BLaER1 (cell line): Measurements from ENCODE around the gene DOP1A.

Source experiments
- H3K27ac ChIP-seq: shearing (Covaris generic); formaldehyde crosslinking; 2 replicates; pipeline ENCODE4 v1.8.1; 2022
- H3K27me3 ChIP-seq: shearing (Covaris generic); formaldehyde crosslinking; 2 replicates; pipeline ENCODE4 v1.8.1; 2022
- H3K36me3 ChIP-seq: shearing (Covaris generic); formaldehyde crosslinking; 2 replicates; pipeline ENCODE4 v1.8.1; 2022
- H3K4me1 ChIP-seq: shearing (Covaris generic); formaldehyde crosslinking; 2 replicates; pipeline ENCODE4 v1.8.1; 2022
- H3K4me2 ChIP-seq: shearing (Covaris generic); formaldehyde crosslinking; 2 replicates; pipeline ENCODE4 v1.8.1; 2022
- H3K4me3 ChIP-seq: shearing (Covaris generic); formaldehyde crosslinking; 2 replicates; pipeline ENCODE4 v1.8.1; 2022
- H3K9ac ChIP-seq: shearing (Covaris generic); formaldehyde crosslinking; 2 replicates; pipeline ENCODE4 v1.8.1; 2022
- H3K9me3 ChIP-seq: shearing (Covaris generic); formaldehyde crosslinking; 2 replicates; pipeline ENCODE4 v1.8.1; 2022
- H4K20me1 ChIP-seq: shearing (Covaris generic); formaldehyde crosslinking; 2 replicates; pipeline ENCODE4 v1.8.1; 2022
- Cebpa-rat ChIP-seq: shearing (Covaris generic); IDR thresholded peaks from 2 replicates; pipeline ENCODE4 v1.8.1; 2022

Gene DOP1A

DNA sequence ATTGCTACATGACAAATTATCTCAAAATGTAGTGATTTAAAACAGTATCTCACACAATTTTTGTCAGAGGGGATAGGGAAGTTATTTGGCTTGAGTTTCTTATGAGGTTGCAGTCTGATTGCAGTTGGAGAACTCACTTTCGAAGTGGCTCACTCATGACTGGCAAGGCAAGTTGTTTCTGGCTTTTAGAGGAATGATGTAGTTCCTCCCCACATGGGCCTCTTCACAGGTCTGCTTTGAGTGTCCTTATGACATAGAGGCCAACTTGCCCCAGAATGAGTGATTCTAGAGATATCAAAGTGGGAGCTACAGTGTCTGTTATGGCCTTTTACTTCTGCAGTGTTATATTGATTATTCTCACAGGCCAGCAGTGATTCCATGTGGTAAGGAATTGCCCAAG, 6.1 kb downstream of the DOP1A start:
- no peak overlapping the region for H3K9ac ChIP-seq

DNA sequence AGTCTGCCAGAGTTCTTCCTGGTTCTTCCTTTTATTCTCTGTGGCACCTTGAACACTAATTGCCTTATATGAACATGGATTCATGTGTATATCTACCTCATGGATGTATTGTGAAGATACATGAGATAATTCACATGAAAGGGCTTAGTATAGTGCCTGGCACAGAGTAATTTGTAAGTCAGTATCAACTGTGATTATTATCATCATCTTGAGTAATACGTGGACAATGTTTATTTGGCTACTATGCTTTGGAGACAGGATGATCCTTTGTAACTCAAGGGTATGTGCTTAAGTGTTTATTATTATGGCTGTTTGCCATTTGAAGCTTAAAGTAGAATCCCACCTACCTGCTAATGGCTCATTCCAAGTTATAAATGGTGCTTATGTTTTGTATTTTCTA, 16.0 kb downstream of the DOP1A start:
- Histone ChIP-seq H3K4me1 (no peaks in the 10 kb centered on the region), H3K9me3 (no peaks in the 10 kb centered on the region), H4K20me1 (no peaks in the 10 kb centered on the region), H3K4me2 (no peak overlapping the region), H3K9ac (no peak overlapping the region), H3K27ac (no peak overlapping the region), H3K36me3 (no peaks in the 10 kb centered on the region), H3K4me3 (no peak overlapping the region), H3K27me3 (no peaks in the 10 kb centered on the region)
- TF ChIP-seq Cebpa-rat, result no peak

More for the DNA sequence above, 6.1 kb downstream of the DOP1A start:
- no peaks in the 10 kb centered on the region for H3K9me3 ChIP-seq
- H4K20me1 ChIP-seq, result no peaks in the 10 kb centered on the region
- no peaks in the 10 kb centered on the region for H3K36me3 ChIP-seq
- peaks cover 14% of the 10 kb centered on the region; the same call in 1 of the 2 replicates for H3K4me1 ChIP-seq
- no peak overlapping the region for H3K4me2 ChIP-seq
- no peaks in the 10 kb centered on the region for H3K27me3 ChIP-seq
- no peak overlapping the region for H3K27ac ChIP-seq
- no peak for TF ChIP-seq Cebpa-rat
- no peak overlapping the region for H3K4me3 ChIP-seq

DNA sequence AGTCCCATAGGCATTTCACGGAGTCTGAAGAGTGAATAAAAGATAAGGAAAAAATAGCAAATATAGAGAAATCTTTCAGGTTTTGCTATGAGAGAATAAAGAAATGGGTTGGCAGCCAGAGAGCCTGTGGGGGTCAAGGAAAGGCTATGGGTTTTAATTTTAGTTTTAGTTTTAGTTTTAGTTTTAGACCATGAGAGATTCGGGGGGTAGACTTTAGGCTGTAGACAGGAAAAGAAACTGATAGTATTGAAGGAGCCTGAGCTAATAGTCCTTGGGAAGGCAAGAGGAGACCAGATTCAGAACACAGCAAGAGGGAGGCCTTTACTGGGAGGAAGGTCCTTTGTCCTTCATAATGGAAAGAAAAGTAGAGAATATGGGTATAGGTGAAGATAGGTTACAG, 19.3 kb downstream of the DOP1A start:
- H3K4me2 ChIP-seq, result no peak overlapping the region
- no peak for TF ChIP-seq Cebpa-rat
- no peak overlapping the region for H3K4me3 ChIP-seq

DNA sequence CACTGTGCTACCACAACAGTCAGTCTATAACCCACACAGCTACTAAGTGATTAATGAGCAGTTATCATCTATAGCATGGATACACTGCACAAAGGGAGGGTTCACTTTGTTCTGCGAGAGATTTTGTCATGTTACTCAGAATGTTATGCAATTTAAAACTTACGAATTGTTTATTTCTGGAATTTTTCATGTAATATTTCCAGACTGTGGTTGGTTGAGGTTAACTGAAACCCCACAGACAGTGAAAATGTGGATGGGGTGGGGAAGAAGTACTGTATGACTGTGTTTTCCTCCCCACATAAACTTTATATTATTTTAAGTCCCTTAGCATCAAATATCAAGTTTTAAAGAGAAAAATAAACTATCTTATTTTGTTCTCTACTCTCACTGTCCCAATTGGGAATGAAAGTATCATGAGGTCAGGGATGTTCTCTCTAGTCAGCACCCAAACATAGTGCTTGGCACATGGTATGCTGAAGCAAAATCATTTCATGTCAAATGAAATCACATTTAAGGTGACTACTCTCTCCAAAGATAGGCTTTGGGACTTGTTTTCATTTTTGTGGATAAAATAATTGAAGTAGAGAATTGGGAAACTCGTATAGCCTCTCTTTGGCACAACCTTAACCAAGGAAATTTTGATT, 25.4 kb downstream of the DOP1A start:
- no peaks in the 10 kb centered on the region for H3K27me3 ChIP-seq
- no peaks in the 10 kb centered on the region for H3K4me1 ChIP-seq
- no peak overlapping the region for H3K9ac ChIP-seq
- no peak overlapping the region for H3K27ac ChIP-seq
- no peak overlapping the region for H3K4me3 ChIP-seq
- no peaks in the 10 kb centered on the region for H4K20me1 ChIP-seq
- no peaks in the 10 kb centered on the region for H3K36me3 ChIP-seq
- no peaks in the 10 kb centered on the region for H3K9me3 ChIP-seq
- TF ChIP-seq Cebpa-rat, result no peak
- H3K4me2 ChIP-seq, result no peak overlapping the region

More for the DNA sequence above, 19.3 kb downstream of the DOP1A start:
- H4K20me1 ChIP-seq, result no peaks in the 10 kb centered on the region
- H3K4me1 ChIP-seq, result no peaks in the 10 kb centered on the region
- H3K9ac ChIP-seq, result no peak overlapping the region
- no peak overlapping the region for H3K27ac ChIP-seq
- H3K27me3 ChIP-seq, result no peaks in the 10 kb centered on the region
- H3K9me3 ChIP-seq, result no peaks in the 10 kb centered on the region
- H3K36me3 ChIP-seq, result no peaks in the 10 kb centered on the region

DNA sequence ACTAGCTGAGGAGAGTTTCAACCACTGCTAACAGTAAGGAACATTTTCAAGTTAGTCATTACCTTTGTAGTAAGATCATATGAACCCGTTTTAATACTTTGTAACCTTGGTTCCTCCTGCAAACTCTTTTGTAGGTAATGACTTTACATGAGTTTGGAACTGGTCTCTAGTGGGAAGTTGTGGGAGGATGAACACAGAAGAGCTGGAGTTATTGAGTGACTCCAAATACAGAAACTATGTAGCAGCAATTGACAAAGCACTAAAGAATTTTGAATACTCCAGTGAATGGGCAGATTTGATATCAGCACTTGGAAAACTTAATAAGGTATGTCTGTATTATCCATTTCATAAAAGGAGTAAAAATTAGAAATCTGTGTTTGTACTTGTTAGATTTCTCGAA, 29.3 kb downstream of the DOP1A start:
- H3K4me3 ChIP-seq, result no peak overlapping the region
- H3K27ac ChIP-seq, result no peak overlapping the region
- TF ChIP-seq Cebpa-rat, result no peak
- H3K4me2 ChIP-seq, result no peak overlapping the region
- H3K9ac ChIP-seq, result no peak overlapping the region
- no peaks in the 10 kb centered on the region for H3K27me3 ChIP-seq
- no peaks in the 10 kb centered on the region for H3K4me1 ChIP-seq
- no peaks in the 10 kb centered on the region for H3K9me3 ChIP-seq
- H3K36me3 ChIP-seq, result no peaks in the 10 kb centered on the region
- no peaks in the 10 kb centered on the region for H4K20me1 ChIP-seq

DNA sequence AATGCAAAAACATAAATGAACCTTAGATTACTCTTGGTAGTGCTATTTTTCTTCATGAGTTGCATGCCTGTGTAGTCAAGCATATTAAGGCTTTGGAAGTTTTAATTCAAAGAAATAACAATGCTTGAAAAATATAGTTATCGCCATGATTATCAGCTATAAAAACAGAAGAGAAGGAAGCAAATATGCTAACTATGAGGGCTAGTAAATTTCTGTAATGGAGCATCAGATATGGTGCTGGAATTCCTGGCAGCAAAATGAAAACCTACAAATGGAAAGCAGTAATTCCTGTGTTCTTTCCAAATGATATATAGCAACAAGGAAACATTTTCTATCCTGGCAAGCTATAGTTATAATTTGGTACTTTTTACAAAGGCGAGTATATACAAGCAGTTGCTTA, 29.7 kb downstream of the DOP1A start:
- Histone ChIP-seq H3K36me3 (no peaks in the 10 kb centered on the region), H3K4me2 (no peak overlapping the region), H4K20me1 (no peaks in the 10 kb centered on the region), H3K9me3 (no peaks in the 10 kb centered on the region), H3K27ac (no peak overlapping the region), H3K4me1 (no peaks in the 10 kb centered on the region), H3K4me3 (no peak overlapping the region), H3K9ac (no peak overlapping the region), H3K27me3 (no peaks in the 10 kb centered on the region)
- no peak for TF ChIP-seq Cebpa-rat

DNA sequence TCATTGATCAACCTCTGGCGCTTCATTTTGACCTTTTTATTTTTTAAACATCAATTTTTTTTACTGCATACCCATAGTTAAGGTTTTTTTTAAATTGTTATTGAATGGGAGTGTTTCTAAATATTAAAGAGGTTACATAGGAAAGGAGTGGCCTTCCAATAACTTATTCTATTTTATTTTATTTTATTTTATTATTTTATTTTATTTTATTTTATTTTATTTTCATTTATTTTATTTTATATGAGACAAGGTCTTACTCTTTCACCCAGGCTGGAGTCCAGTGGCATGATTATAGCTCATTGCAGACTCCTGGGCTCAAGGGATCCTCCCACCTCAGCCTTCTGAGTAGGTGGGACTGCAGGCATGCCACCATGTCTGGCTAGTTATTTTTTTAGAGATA, 30.2 kb downstream of the DOP1A start:
- no peak for TF ChIP-seq Cebpa-rat
- Histone ChIP-seq H3K4me1 (no peaks in the 10 kb centered on the region), H3K4me3 (no peak overlapping the region), H3K27ac (no peak overlapping the region), H3K9me3 (no peaks in the 10 kb centered on the region), H3K27me3 (no peaks in the 10 kb centered on the region), H3K4me2 (no peak overlapping the region), H4K20me1 (no peaks in the 10 kb centered on the region), H3K36me3 (no peaks in the 10 kb centered on the region), H3K9ac (no peak overlapping the region)

DNA sequence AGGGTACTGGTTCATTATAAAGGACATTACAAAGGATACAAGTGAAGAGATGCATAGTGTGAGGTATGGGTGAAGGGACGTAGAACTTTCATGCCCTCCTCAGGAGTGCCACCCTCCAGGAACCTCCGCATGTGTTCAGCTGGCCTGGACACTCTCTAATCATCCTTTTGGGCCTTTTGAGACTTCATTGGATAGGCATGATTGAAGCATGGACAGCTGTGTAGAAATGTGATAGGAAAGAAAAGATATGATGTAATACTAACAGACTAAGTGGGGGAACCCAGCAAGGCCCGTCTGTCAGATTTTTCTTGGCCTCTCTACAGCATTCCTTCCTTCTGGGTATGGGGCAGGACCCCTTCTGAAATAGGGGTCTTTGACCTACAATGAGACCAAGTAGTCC, 31.1 kb downstream of the DOP1A start:
- H3K4me1 ChIP-seq, result no peaks in the 10 kb centered on the region
- no peaks in the 10 kb centered on the region for H4K20me1 ChIP-seq
- no peak overlapping the region for H3K9ac ChIP-seq
- no peak for TF ChIP-seq Cebpa-rat
- H3K36me3 ChIP-seq, result no peaks in the 10 kb centered on the region
- no peaks in the 10 kb centered on the region for H3K9me3 ChIP-seq
- no peak overlapping the region for H3K27ac ChIP-seq
- no peaks in the 10 kb centered on the region for H3K27me3 ChIP-seq
- H3K4me2 ChIP-seq, result no peak overlapping the region
- H3K4me3 ChIP-seq, result no peak overlapping the region

DNA sequence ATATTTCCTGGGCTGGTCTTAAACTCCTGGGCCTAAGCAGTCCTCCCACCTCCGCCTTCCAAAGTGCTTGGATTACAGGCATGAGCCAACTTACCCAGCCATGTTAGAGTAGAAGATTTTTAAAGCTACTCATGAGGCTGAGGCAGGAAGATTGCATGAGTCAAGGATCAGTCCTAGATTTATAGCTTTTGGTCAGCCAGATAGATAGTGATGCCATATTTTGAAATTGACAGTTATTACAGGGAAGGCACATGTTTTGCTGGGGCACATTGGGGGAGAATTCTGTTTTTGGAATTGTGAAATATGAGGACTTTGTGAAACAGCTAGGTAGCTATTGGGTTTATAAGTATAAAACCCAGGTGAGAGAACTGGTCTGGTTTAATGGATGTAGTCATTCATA, 40.9 kb downstream of the DOP1A start:
- Histone ChIP-seq H3K36me3 (no peaks in the 10 kb centered on the region), H3K9me3 (no peaks in the 10 kb centered on the region), H3K4me1 (peaks cover 15% of the 10 kb centered on the region), H3K9ac (no peak overlapping the region), H3K4me2 (no peak overlapping the region), H3K27ac (no peak overlapping the region), H3K27me3 (no peaks in the 10 kb centered on the region), H4K20me1 (no peaks in the 10 kb centered on the region), H3K4me3 (no peak overlapping the region)
- TF ChIP-seq Cebpa-rat, result no peak

DNA sequence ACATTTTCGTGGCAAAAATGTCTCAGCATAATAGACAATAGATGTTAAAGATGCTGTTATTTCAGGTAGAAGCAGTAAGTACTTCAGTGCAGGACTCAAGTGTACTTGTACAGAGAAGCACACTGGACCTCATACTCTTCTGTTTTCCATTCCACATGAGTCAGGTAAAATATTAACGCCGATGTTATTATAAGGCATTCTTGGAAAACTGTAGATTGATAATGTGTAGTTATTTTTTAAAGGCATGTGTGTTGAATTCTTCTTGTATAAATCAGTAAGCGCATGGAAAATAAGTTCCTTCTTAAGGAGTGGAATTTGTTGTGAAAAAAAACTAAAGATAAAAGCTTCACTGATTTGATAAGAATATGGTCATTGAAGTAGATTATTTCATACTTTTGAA, 45.8 kb downstream of the DOP1A start:
- Histone ChIP-seq H3K9me3 (no peaks in the 10 kb centered on the region), H3K27ac (no peak overlapping the region), H3K4me1 (peaks cover 15% of the 10 kb centered on the region), H4K20me1 (no peaks in the 10 kb centered on the region), H3K36me3 (no peaks in the 10 kb centered on the region), H3K4me2 (no peak overlapping the region), H3K27me3 (no peaks in the 10 kb centered on the region), H3K9ac (no peak overlapping the region), H3K4me3 (no peak overlapping the region)
- TF ChIP-seq Cebpa-rat, result no peak

DNA sequence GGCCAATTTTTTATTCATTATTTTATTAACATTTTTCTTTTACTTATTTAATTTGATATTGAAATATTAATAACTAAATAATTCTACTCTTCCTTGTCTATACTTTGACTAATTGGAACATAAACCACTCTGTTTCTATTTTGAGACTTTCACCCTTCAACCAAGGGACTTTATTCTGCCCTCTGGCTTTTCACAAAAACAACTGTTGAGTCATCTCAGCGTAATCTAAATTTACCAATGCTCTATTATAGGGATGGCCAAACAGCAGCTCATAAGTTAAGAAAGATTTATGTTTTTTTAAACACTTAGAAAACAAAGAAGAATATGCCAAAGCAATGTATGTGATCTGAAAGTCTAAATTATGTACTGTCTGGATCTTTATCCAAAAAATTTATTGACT, 46.7 kb downstream of the DOP1A start:
- no peak overlapping the region for H3K9ac ChIP-seq
- no peak overlapping the region for H3K4me2 ChIP-seq
- H3K9me3 ChIP-seq, result no peaks in the 10 kb centered on the region
- no peak overlapping the region for H3K4me3 ChIP-seq
- peaks cover 15% of the 10 kb centered on the region for H3K4me1 ChIP-seq
- H3K27ac ChIP-seq, result no peak overlapping the region
- H3K27me3 ChIP-seq, result no peaks in the 10 kb centered on the region
- H3K36me3 ChIP-seq, result no peaks in the 10 kb centered on the region
- no peaks in the 10 kb centered on the region for H4K20me1 ChIP-seq
- TF ChIP-seq Cebpa-rat, result no peak
